Lower leg skin (tissue), 4 donors: ENCODE data around the gene RARA. TPM values are rescaled to one million over a fixed set of nuclear protein-coding genes. Genes with fewer than 3 reads are reported as not detected.

ENCODE experiments used
- DNase-seq, 2 donors: peaks; one replicate each; pipeline ENCODE4 v3.0.0-alpha.2; 2019; ENCODE audit warnings: low spot score in 2 of 2
- H3K4me3 ChIP-seq: fragments of 200-600 bp; sonication (generic); 2 replicates; pipeline ENCODE4 v1.5.1; 2017; ENCODE audit warnings: mild to moderate bottlenecking, low read depth; ENCODE audit not compliant: poor library complexity, severe bottlenecking
- POLR2A ChIP-seq, 2 donors: fragments of 450-650 bp; IDR thresholded peaks; one replicate each; pipeline ENCODE4 v1.6.1; 2016 to 2017; ENCODE audit warnings: antibody characterized with exemption in 2 of 2, mild to moderate bottlenecking in 1 of 2, moderate library complexity in 1 of 2
- whole genome bisulfite sequencing, 2 donors: methylation state at CpG; one replicate each; pipeline ENCODE4 v1.1.5; 2018; 5-methylcytosine and 5-hydroxymethylcytosine counted together
- intact Hi-C: fragments of 100-400 bp; cut with DNase I; formaldehyde crosslinking; loops from one replicate; pipeline ENCODE4 v1.15.0; 2023; ENCODE audit warnings: low total_unique reads
- total RNA-seq, 4 donors: library from RNA; depleted of rRNA; stranded (reverse); fragments of >200 nt; gene quantifications; one replicate each; pipeline ENCODE4 v1.1.0, GENCODE V29; 2016
- TF ChIP-seq, protein P1 (sequence below), 3 donors: fragments of 450-650 bp; IDR thresholded peaks; one replicate each; pipeline ENCODE4 v1.5.1; 2016; ENCODE audit warnings: antibody characterized with exemption in 3 of 3, mild to moderate bottlenecking in 3 of 3, moderate library complexity in 2 of 3

RARA gene
- total RNA-seq, 4 donors from 2014 or later, result 18.1 to 38.0 (median 25.2) TPM

- WGBS, 2 donors, result 47 to 53% methylated on average over 4 of the region's 4 CpGs
- H3K4me3 ChIP-seq, result no peak overlapping the region
- TF ChIP-seq, protein P1, sequence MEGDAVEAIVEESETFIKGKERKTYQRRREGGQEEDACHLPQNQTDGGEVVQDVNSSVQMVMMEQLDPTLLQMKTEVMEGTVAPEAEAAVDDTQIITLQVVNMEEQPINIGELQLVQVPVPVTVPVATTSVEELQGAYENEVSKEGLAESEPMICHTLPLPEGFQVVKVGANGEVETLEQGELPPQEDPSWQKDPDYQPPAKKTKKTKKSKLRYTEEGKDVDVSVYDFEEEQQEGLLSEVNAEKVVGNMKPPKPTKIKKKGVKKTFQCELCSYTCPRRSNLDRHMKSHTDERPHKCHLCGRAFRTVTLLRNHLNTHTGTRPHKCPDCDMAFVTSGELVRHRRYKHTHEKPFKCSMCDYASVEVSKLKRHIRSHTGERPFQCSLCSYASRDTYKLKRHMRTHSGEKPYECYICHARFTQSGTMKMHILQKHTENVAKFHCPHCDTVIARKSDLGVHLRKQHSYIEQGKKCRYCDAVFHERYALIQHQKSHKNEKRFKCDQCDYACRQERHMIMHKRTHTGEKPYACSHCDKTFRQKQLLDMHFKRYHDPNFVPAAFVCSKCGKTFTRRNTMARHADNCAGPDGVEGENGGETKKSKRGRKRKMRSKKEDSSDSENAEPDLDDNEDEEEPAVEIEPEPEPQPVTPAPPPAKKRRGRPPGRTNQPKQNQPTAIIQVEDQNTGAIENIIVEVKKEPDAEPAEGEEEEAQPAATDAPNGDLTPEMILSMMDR (IDR thresholded peaks at IDR 0.05), result no peak
- TF ChIP-seq POLR2A (IDR thresholded peaks at IDR 0.05), result no peak
- intact Hi-C loops, result no loop called here
- no peak for DNase-seq
Observed at GRCh38 chr17:40399185-40399584, 90.2 kb downstream of the RARA start.

GRCh38 chr17:40402668-40403067, 93.7 kb downstream of the RARA start:
- no peak overlapping the region for H3K4me3 ChIP-seq
- intact Hi-C loops, result no loop called here
- 88 to 100% methylated on average over 1 of the region's 1 CpG for WGBS, 2 donors
- no peak for DNase-seq
- no peak for TF ChIP-seq POLR2A (IDR thresholded peaks at IDR 0.05)
- TF ChIP-seq, protein P1 (IDR thresholded peaks at IDR 0.05), result no peak

DNA sequence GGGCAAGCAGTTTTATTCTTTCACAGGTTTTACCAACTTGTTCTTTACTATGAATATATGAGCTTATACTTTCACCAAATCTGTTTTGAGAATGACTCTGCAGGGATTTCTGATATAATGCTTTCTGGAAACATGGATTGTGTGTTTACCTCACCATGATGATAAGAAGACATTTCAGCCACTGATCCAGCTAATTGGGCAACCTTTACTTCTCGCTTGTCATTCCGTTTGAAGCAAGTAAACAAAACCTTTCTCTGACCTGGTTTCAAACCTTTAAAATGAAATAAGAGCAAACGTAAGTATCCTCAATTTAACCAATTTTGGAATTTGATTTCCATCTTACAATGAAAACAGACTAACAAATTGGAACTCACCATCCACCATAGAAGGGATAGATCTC, 95.0 kb downstream of the RARA start:
- DNase-seq, result no peak
- H3K4me3 ChIP-seq, result no peak overlapping the region
- TF ChIP-seq POLR2A (IDR thresholded peaks at IDR 0.05), result no peak
- TF ChIP-seq, protein P1 (IDR thresholded peaks at IDR 0.05), result no peak
- intact Hi-C loops, result no loop called here
- 88 to 92% methylated on average over 3 of the region's 3 CpGs for WGBS, 2 donors

Other genes with a start within 250 kb of the RARA start
- gene THRA, start 246.2 kb upstream of the RARA start, total RNA-seq, result 10 to 100 TPM; 28.2 to 56.8 (median 42.6) TPM
- 100 to 1,000 TPM; 111 to 194 (median 148) TPM for gene NR1D1, start 208.6 kb upstream of the RARA start, total RNA-seq
- gene MSL1, start 187.2 kb upstream of the RARA start, total RNA-seq, result 100 to 1,000 TPM in 1 of 4 donors, 10 to 100 TPM in 3; 70.6 to 117 (median 82.4) TPM
- 10 to 100 TPM; 32.3 to 58.1 (median 53.0) TPM for gene CASC3, start 168.6 kb upstream of the RARA start, total RNA-seq
- 100 to 1,000 TPM; 273 to 467 (median 316) TPM for gene RAPGEFL1, start 131.7 kb upstream of the RARA start, total RNA-seq
- gene WIPF2, start 89.9 kb upstream of the RARA start, total RNA-seq, result 10 to 100 TPM; 14.5 to 24.3 (median 18.5) TPM
- 1 to 10 TPM in 2 of 4 donors, under 1 TPM in 2; 0.42 to 1.6 (median 1.0) TPM for gene CDC6, start 21.3 kb upstream of the RARA start, total RNA-seq
- gene GJD3, start 55.6 kb downstream of the RARA start, total RNA-seq, result not detected
- gene TOP2A, start 108.7 kb downstream of the RARA start, total RNA-seq, result 10 to 100 TPM in 1 of 4 donors, 1 to 10 TPM in 3; 5.7 to 11.9 (median 8.2) TPM
- gene IGFBP4, start 134.3 kb downstream of the RARA start, total RNA-seq, result 10 to 100 TPM; 35.1 to 90.4 (median 39.6) TPM
- 1,000 to 10,000 TPM in 1 of 4 donors, 100 to 1,000 TPM in 3; 413 to 1,865 (median 485) TPM for gene TNS4, start 192.4 kb downstream of the RARA start, total RNA-seq